K562 (cell line): Measurements from ENCODE around the gene PDE2A. TPM values are rescaled to one million over a fixed set of nuclear protein-coding genes. Genes with fewer than 3 reads are reported as not detected.

Experiments used
- ATAC-seq: fragments of 200-7000 bp; cut with Tn5 transposase; 3 replicates; pipeline ENCODE4 v1.9.1; 2020; ENCODE audit warnings: moderate library complexity
- BruUV-seq: library from RNA; stranded (reverse); fragments of 400-500 nt; replicated peaks from 2 replicates; lab custom pipeline; 2021; lab: Mats Ljungman, UMichigan
- CTCF ChIA-PET: fragments of 300-600 bp; formaldehyde crosslinking; extraction: SDS; loops from one replicate; lab custom pipeline; 2021; ENCODE audit warnings: low intra/inter-chr PET ratio; lab: Yijun Ruan, JAX
- POLR2A ChIA-PET: fragments of 300-600, 350-650 bp; sonication (Branson Sonifier 250); formaldehyde crosslinking; extraction: SDS; loops from one replicate; lab custom pipeline; 2021; ENCODE audit warnings: antibody characterized with exemption, inconsistent platforms; lab: Yijun Ruan, JAX
- DNase-seq, 4 experiments: peaks; one replicate each; pipeline versions ENCODE4 v3.0.0 to v3.0.0-alpha.2; 2011 to 2018; ENCODE audit warnings: low spot score in 3 of 4, mixed read lengths in 3 of 4; ENCODE audit errors: extremely low read depth in 1 of 4
- FAIRE-seq: peaks from 2 replicates; lab custom pipeline; 2011; peaks lifted over from hg19 to GRCh38; lab: Jason Lieb, UNC
- H2AFZ ChIP-seq: 2 replicates; pipeline ENCODE4 v1.6.0; 2011; ENCODE audit warnings: low read depth, low read length, control low read depth, inconsistent platforms
- H3K27ac ChIP-seq: fragments of 200-600 bp; 3 replicates; pipeline ENCODE4 v1.8.0; 2011; ENCODE audit warnings: low read depth, mild to moderate bottlenecking, control low read depth, inconsistent platforms, low read length, moderate library complexity, mixed read lengths; ENCODE audit errors: extremely low read depth
- H3K27me3 ChIP-seq, 2 experiments: fragments of 300-600 bp in 1 of 2; 2 replicates in 1 of 2; 3 replicates in 1 of 2; pipeline versions ENCODE4 v1.6.0 to v1.8.0; 2011; ENCODE audit warnings: inconsistent platforms in 2 of 2, low read length in 2 of 2, mild to moderate bottlenecking in 1 of 2, mixed read lengths in 1 of 2, moderate library complexity in 1 of 2; ENCODE audit not compliant: control insufficient read depth in 2 of 2, insufficient read depth in 2 of 2
- H3K36me3 ChIP-seq: fragments of 300-600 bp; 3 replicates; pipeline ENCODE4 v1.8.0; 2011; ENCODE audit warnings: mild to moderate bottlenecking, low read length, inconsistent platforms; ENCODE audit not compliant: control insufficient read depth, insufficient read depth
- H3K4me1 ChIP-seq, 2 experiments: fragments of 200-600 bp in 1 of 2; replicated peaks in 1 of 2; 2 replicates in 1 of 2; 3 replicates in 1 of 2; pipeline versions ENCODE4 v1.5.1 to v1.8.0; 2011; ENCODE audit warnings: inconsistent platforms in 2 of 2, low read length in 2 of 2, mild to moderate bottlenecking in 1 of 2, mixed read lengths in 1 of 2, moderate library complexity in 1 of 2; ENCODE audit not compliant: control insufficient read depth in 2 of 2, insufficient read depth in 2 of 2
- H3K4me2 ChIP-seq: 2 replicates; pipeline ENCODE4 v1.6.1; 2011; ENCODE audit warnings: low read length, control low read depth, inconsistent platforms, mixed read lengths; ENCODE audit not compliant: insufficient read depth
- H3K4me3 ChIP-seq: fragments of 200-600 bp; sonication (generic), shearing (Covaris generic); 2 replicates; pipeline ENCODE4 v1.5.1; 2016; ENCODE audit warnings: control low read depth, inconsistent platforms
- H3K79me2 ChIP-seq: fragments of 200-600 bp; 3 replicates; pipeline ENCODE4 v1.8.0; 2011; ENCODE audit warnings: low read length, inconsistent platforms; ENCODE audit not compliant: control insufficient read depth, insufficient read depth
- H3K9ac ChIP-seq, 2 experiments: 2 replicates each; pipeline versions ENCODE4 v1.6.0 to v1.6.1; 2011; ENCODE audit warnings: low read depth in 2 of 2, low read length in 2 of 2, control low read depth in 1 of 2, inconsistent platforms in 1 of 2, mild to moderate bottlenecking in 1 of 2, mixed read lengths in 1 of 2; ENCODE audit not compliant: insufficient read depth in 1 of 2
- H3K9me1 ChIP-seq: one replicate; pipeline ENCODE4 v1.6.0; 2011; ENCODE audit warnings: inconsistent platforms, mild to moderate bottlenecking, low read length, moderate library complexity; ENCODE audit not compliant: control insufficient read depth, insufficient read depth
- H3K9me3 ChIP-seq: replicated peaks from 2 replicates; pipeline ENCODE4 v1.5.1; 2011; ENCODE audit warnings: low read depth, low read length, inconsistent platforms; ENCODE audit not compliant: control insufficient read depth, insufficient read depth
- H4K20me1 ChIP-seq: replicated peaks from 2 replicates; pipeline ENCODE4 v1.6.1; 2011; ENCODE audit warnings: low read length, inconsistent platforms, mixed read lengths; ENCODE audit not compliant: control insufficient read depth, insufficient read depth
- ARID2 ChIP-seq: fragments of 450-650 bp; IDR thresholded peaks from 2 replicates; pipeline ENCODE4 v1.6.1; 2017; ENCODE audit warnings: antibody characterized with exemption, mild to moderate bottlenecking
- CBX1 ChIP-seq: sonication (generic); IDR thresholded peaks from 2 replicates; pipeline ENCODE4 v1.6.1; 2016; ENCODE audit warnings: antibody characterized with exemption, low read depth, mild to moderate bottlenecking
- KDM5B ChIP-seq: fragments of 200-600 bp; sonication (generic); IDR thresholded peaks from 2 replicates; pipeline ENCODE4 v1.6.1; 2012; ENCODE audit warnings: low read depth, mild to moderate bottlenecking, moderate library complexity, low read length, control low read depth, inconsistent platforms; ENCODE audit not compliant: insufficient replicate concordance
- KLF1 ChIP-seq: fragments of 450-650 bp; IDR thresholded peaks from 2 replicates; pipeline ENCODE4 v1.6.1; 2016; ENCODE audit warnings: missing genetic modification characterization, missing compliant biosample characterization
- RNF219 ChIP-seq: fragments of 250-450 bp; sonication (Bioruptor Pico); IDR thresholded peaks from 2 replicates; pipeline ENCODE4 v1.5.0; 2022; ENCODE audit warnings: mild to moderate bottlenecking
- SIN3B ChIP-seq: fragments of 450-650 bp; IDR thresholded peaks from 2 replicates; pipeline ENCODE4 v1.6.1; 2017; ENCODE audit warnings: low read depth, mild to moderate bottlenecking, moderate library complexity
- ZHX1 ChIP-seq: fragments of 150-350 bp; conservative IDR thresholded peaks from 2 replicates; pipeline ENCODE4 v1.6.1; 2014; ENCODE audit warnings: low read length
- ZNF197 ChIP-seq: fragments of 200-800 bp; sonication (Bioruptor generic); IDR thresholded peaks from 2 replicates; pipeline ENCODE4 v1.6.1; 2016; ENCODE audit warnings: low read depth, missing genetic modification characterization, missing compliant biosample characterization
- ZNF592 ChIP-seq: fragments of 450-650 bp; IDR thresholded peaks from 2 replicates; pipeline ENCODE4 v1.6.1; 2017; ENCODE audit warnings: antibody characterized with exemption, mild to moderate bottlenecking
- WGBS: fragments of 100-300 bp; shearing (Covaris generic); methylation state at CpG from one replicate; pipeline ENCODE4 v1.1.6; 2016; ENCODE audit warnings: low coverage, mixed read lengths; ENCODE audit not compliant: insufficient coverage; ENCODE audit errors: missing lambda C conversion rate; 5-methylcytosine and 5-hydroxymethylcytosine counted together
- in situ Hi-C: fragments of 300-500 bp; cut with MboI; formaldehyde crosslinking; loops from 4 replicates; pipeline ENCODE4 v1.15.0; 2018; ENCODE audit warnings: inconsistent platforms, mixed read lengths
- intact Hi-C: fragments of 100-400 bp; cut with micrococcal nuclease; formaldehyde crosslinking; loops from 2 replicates; pipeline ENCODE4 v1.14.2; 2022
- polyA plus RNA-seq, 8 experiments: library from polyadenylated mRNA; depleted of rRNA in 4 of 8; stranded (reverse) in 5 of 8; unstranded in 3 of 8; fragments of >200 nt; fragmentation: Nextera tagmentation in 2 of 8; fragmentation: Illumina TruSeq in 1 of 8; extraction: Ambion mirVana in 2 of 8; extraction: Trizol in 1 of 8; gene quantifications; 2 replicates each; pipeline versions ENCODE4 v1.2.1 to v1.2.3, GENCODE V29; 2011 to 2014; ENCODE audit warnings: inconsistent platforms in 1 of 8, missing spikeins in 1 of 8
- total RNA-seq, 7 experiments: library from RNA; depleted of rRNA in 6 of 7; stranded (reverse); fragments of >200 nt in 6 of 7; fragmentation: Illumina TruSeq in 2 of 7; extraction: Trizol in 2 of 7; gene quantifications; 2 replicates each; pipeline versions ENCODE4 v1.2.1 to v1.2.3, GENCODE V29; 2011 to 2021; ENCODE audit warnings: low replicate concordance in 1 of 7

PDE2A gene
- total and polyA plus RNA-seq, 9 of the 15 experiments (the other 6 are each of a cell fraction or from before 2014, with no cell fraction given) = 0.07 to 15.2 (median 1.6) TPM; not detected in 1

- intact Hi-C loops = no loop called here
- ATAC-seq = no peak
- peaks cover 0 to 9% of the 10 kb centered on the region in 2 experiments; a peak in 3 of 5 replicates for H3K27me3 ChIP-seq
- no peak overlapping the region for H3K4me2 ChIP-seq
- H3K4me1 ChIP-seq = peaks cover 32 to 42% of the 10 kb centered on the region in 2 experiments
- BruUV-seq = no TSS peak
- H3K9me1 ChIP-seq = no peaks in the 10 kb centered on the region
- H3K79me2 ChIP-seq = no peaks in the 10 kb centered on the region
- 21% methylated on average over 2 of the region's 5 CpGs for WGBS
- no peak for FAIRE-seq
- no peak overlapping the region for H2AFZ ChIP-seq
- no peak overlapping the region for H3K4me3 ChIP-seq
- no peaks in the 10 kb centered on the region; the same call in 1 of the 2 replicates for H4K20me1 ChIP-seq
- DNase-seq = no peak
- ChIA-PET CTCF (no interaction called here), POLR2A (interaction anchor here (0.6 to 1.0 kb wide), 2 partner anchors 14 to 17 kb away, joined by 3 to 4 read pairs; no protein-coding TSS in a partner anchor)
- H3K9me3 ChIP-seq = no peaks in the 10 kb centered on the region
- in situ Hi-C loops = no loop called here
- no peak overlapping the region for H3K27ac ChIP-seq
- no peaks in the 10 kb centered on the region for H3K36me3 ChIP-seq
- peak overlapping the region in 1 of 2 experiments; percentile 9; a peak in 1 of 4 replicates for H3K9ac ChIP-seq
- TF ChIP-seq ZNF592 = no peak
- TF ChIP-seq KDM5B = no peak
- TF ChIP-seq CBX1 = no peak
- TF ChIP-seq ZHX1 = no peak
- TF ChIP-seq KLF1 (tag) = no peak
- TF ChIP-seq ARID2 = no peak
- TF ChIP-seq ZNF197 (CRISPR knock-in tag) = no peak
- no peak for TF ChIP-seq SIN3B
- no peak for TF ChIP-seq RNF219 (CRISPR knock-in tag)
These were observed 45.0 kb downstream of the PDE2A start for GRCh38 chr11:72629266-72629665.
